Ovary (tissue), 3 donors: ENCODE results near the gene MAP7.

ENCODE experiments used
- POLR2A ChIP-seq: fragments of 450-650 bp; IDR thresholded peaks from one replicate; pipeline ENCODE4 v1.6.1; 2017; ENCODE audit warnings: antibody characterized with exemption, mild to moderate bottlenecking, moderate library complexity
- TF ChIP-seq, protein P1 (sequence below), 3 donors: fragments of 450-650 bp in 2 of 3; fragments of 200-600 bp in 1 of 3; IDR thresholded peaks; one replicate each; pipeline versions ENCODE4 v1.5.1 to v1.8.0; 2016 to 2022; ENCODE audit warnings: antibody characterized with exemption in 3 of 3, mild to moderate bottlenecking in 1 of 3
- donor health status: DM: no; HTN: no; CAD: no.

GRCh38 chr6:136567688-136568087 is 17.5 kb upstream of the MAP7 start:
- TF ChIP-seq, protein P1, sequence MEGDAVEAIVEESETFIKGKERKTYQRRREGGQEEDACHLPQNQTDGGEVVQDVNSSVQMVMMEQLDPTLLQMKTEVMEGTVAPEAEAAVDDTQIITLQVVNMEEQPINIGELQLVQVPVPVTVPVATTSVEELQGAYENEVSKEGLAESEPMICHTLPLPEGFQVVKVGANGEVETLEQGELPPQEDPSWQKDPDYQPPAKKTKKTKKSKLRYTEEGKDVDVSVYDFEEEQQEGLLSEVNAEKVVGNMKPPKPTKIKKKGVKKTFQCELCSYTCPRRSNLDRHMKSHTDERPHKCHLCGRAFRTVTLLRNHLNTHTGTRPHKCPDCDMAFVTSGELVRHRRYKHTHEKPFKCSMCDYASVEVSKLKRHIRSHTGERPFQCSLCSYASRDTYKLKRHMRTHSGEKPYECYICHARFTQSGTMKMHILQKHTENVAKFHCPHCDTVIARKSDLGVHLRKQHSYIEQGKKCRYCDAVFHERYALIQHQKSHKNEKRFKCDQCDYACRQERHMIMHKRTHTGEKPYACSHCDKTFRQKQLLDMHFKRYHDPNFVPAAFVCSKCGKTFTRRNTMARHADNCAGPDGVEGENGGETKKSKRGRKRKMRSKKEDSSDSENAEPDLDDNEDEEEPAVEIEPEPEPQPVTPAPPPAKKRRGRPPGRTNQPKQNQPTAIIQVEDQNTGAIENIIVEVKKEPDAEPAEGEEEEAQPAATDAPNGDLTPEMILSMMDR (IDR thresholded peaks at IDR 0.05), result no peak
- TF ChIP-seq POLR2A, result no peak
